ENCODE results near the gene CSF1. TPM values are rescaled to one million over a fixed set of nuclear protein-coding genes. Genes with fewer than 3 reads are reported as not detected.

The CSF1 gene
- polyA plus RNA-seq, 1 donor (not counting 4 experiments of a cell fraction or from before 2014, with no cell fraction given), result 1.8 TPM

DNA sequence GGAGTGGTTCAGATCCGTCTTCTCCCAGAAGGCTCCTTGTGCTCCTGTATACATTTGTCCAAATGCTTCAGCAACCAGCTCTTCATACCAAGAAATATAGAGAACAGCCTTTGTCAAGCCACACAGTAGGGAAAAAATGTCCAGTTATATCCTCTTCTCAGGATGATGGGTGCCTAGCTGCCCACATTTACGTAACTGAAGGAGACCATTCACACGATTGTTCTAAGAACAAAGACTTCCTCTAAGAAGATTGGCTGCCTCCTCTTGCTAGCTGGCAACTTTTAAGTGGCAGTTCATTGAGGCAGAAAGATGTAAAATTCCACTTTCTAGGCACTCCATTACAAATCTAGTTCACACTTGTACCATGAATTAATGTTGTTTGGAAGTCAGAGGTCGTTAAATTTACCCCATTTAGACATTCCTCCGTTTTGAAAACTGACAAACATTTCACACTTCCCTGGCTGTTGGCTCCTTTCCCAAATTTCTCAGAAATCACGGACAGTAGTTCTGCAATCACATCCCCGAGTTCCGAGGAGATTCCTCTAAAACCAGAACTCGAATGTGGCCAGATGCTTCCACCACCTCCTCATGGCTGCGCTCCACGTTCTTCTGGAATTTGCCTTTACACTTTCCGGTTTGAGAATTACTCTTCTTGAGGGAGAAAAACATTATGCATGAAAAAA, 45.6 kb upstream of the CSF1 start:
- H2AFZ ChIP-seq (ENCODE audit: control insufficient read depth, low read length), result no peak overlapping the region
- dilution Hi-C loops (cut with MboI; ENCODE audit: extremely low pct_ligation_motif_present, low sequenced_read_pairs), result no loop called here

DNA sequence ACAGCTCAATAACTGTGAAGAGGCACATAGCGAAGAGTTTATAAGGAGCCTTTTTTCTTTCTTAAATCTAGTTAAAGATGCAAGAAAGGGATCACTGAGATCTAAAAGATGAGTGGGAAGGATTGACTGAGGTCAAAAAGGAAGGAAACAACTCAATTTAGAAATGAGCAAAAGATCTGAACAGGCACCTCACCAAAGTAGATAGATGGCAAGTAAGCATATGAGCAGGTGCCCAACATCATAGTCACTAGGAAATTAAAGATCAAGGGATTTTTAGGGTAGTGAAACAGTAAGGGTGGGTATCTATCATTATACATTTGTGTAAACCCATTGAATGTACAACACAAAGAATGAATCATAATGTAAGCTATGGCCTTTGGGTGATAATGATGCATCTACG, 44.6 kb upstream of the CSF1 start:
- Histone ChIP-seq H3K4me3 (ENCODE audit: control insufficient read depth in 2 of 3, extremely low read depth in 1 of 3, insufficient read depth in 2 of 3, low read depth in 1 of 3, low read length in 3 of 3) (no peak overlapping the region), H4K20me1 (ENCODE audit: control insufficient read depth, extremely low read depth, insufficient read depth, low read length) (no peaks in the 10 kb centered on the region), H3K27me3 (ENCODE audit: control insufficient read depth, extremely low read depth, insufficient read depth, low read length) (no peaks in the 10 kb centered on the region), H3K9me1 (ENCODE audit: control insufficient read depth, extremely low read depth, insufficient read depth, low read length) (no peaks in the 10 kb centered on the region), H3K27ac (ENCODE audit: control insufficient read depth, insufficient read depth, low read length) (no peak overlapping the region), H3K36me3 (ENCODE audit: control insufficient read depth in 2 of 2, extremely low read depth in 1 of 2, insufficient read depth in 2 of 2, low read length in 2 of 2) (no peaks in the 10 kb centered on the region), H3K4me2 (ENCODE audit: control insufficient read depth, extremely low read depth, insufficient read depth, low read depth, low read length) (no peak overlapping the region), H3K9me3 (ENCODE audit: control insufficient read depth, low read depth, low read length) (no peaks in the 10 kb centered on the region), H3K9ac (ENCODE audit: control insufficient read depth, extremely low read depth, insufficient read depth, low read length) (no peak overlapping the region), H2AFZ (ENCODE audit: control insufficient read depth, low read length) (no peak overlapping the region), H3K79me2 (ENCODE audit: control insufficient read depth, insufficient read depth, low read length) (no peaks in the 10 kb centered on the region), H3K4me1 (ENCODE audit: control insufficient read depth, extremely low read depth, insufficient read depth, low read length) (no peaks in the 10 kb centered on the region)
- dilution Hi-C loops (cut with MboI; ENCODE audit: extremely low pct_ligation_motif_present, low sequenced_read_pairs), result no loop called here
- DNase-seq (ENCODE audit: low read depth, low spot score) (no peak), FAIRE-seq (no peak)
- TF ChIP-seq EZH2 (IDR thresholded peaks at IDR 0.05; ENCODE audit: low read length), result no peak
- TF ChIP-seq, protein P1, sequence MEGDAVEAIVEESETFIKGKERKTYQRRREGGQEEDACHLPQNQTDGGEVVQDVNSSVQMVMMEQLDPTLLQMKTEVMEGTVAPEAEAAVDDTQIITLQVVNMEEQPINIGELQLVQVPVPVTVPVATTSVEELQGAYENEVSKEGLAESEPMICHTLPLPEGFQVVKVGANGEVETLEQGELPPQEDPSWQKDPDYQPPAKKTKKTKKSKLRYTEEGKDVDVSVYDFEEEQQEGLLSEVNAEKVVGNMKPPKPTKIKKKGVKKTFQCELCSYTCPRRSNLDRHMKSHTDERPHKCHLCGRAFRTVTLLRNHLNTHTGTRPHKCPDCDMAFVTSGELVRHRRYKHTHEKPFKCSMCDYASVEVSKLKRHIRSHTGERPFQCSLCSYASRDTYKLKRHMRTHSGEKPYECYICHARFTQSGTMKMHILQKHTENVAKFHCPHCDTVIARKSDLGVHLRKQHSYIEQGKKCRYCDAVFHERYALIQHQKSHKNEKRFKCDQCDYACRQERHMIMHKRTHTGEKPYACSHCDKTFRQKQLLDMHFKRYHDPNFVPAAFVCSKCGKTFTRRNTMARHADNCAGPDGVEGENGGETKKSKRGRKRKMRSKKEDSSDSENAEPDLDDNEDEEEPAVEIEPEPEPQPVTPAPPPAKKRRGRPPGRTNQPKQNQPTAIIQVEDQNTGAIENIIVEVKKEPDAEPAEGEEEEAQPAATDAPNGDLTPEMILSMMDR (optimal IDR thresholded peaks at IDR 0.05 in 1 of 3, IDR thresholded peaks at IDR 0.05 in 1 of 3, conservative IDR thresholded peaks at IDR 0.05 in 1 of 3; ENCODE audit: extremely low read depth in 1 of 3, insufficient read depth in 2 of 3, low read length in 3 of 3), result no peak

More for the DNA sequence above, 45.6 kb upstream of the CSF1 start:
- FAIRE-seq (no peak), DNase-seq (ENCODE audit: low read depth, low spot score) (no peak)
- no peaks in the 10 kb centered on the region for H3K27me3 ChIP-seq (ENCODE audit: control insufficient read depth, extremely low read depth, insufficient read depth, low read length)
- TF ChIP-seq, protein P1 (optimal IDR thresholded peaks at IDR 0.05 in 1 of 3, IDR thresholded peaks at IDR 0.05 in 1 of 3, conservative IDR thresholded peaks at IDR 0.05 in 1 of 3; ENCODE audit: extremely low read depth in 1 of 3, insufficient read depth in 2 of 3, low read length in 3 of 3), result no peak
- TF ChIP-seq EZH2 (IDR thresholded peaks at IDR 0.05; ENCODE audit: low read length), result no peak
- H3K79me2 ChIP-seq (ENCODE audit: control insufficient read depth, insufficient read depth, low read length), result no peaks in the 10 kb centered on the region
- H3K27ac ChIP-seq (ENCODE audit: control insufficient read depth, insufficient read depth, low read length), result no peak overlapping the region
- H3K4me2 ChIP-seq (ENCODE audit: control insufficient read depth, extremely low read depth, insufficient read depth, low read depth, low read length), result no peak overlapping the region
- H4K20me1 ChIP-seq (ENCODE audit: control insufficient read depth, extremely low read depth, insufficient read depth, low read length), result no peaks in the 10 kb centered on the region
- no peaks in the 10 kb centered on the region for H3K4me1 ChIP-seq (ENCODE audit: control insufficient read depth, extremely low read depth, insufficient read depth, low read length)
- H3K4me3 ChIP-seq (ENCODE audit: control insufficient read depth in 2 of 3, extremely low read depth in 1 of 3, insufficient read depth in 2 of 3, low read depth in 1 of 3, low read length in 3 of 3), result no peak overlapping the region
- no peak overlapping the region for H3K9ac ChIP-seq (ENCODE audit: control insufficient read depth, extremely low read depth, insufficient read depth, low read length)
- no peaks in the 10 kb centered on the region for H3K9me1 ChIP-seq (ENCODE audit: control insufficient read depth, extremely low read depth, insufficient read depth, low read length)
- H3K9me3 ChIP-seq (ENCODE audit: control insufficient read depth, low read depth, low read length), result no peaks in the 10 kb centered on the region
- H3K36me3 ChIP-seq (ENCODE audit: control insufficient read depth in 2 of 2, extremely low read depth in 1 of 2, insufficient read depth in 2 of 2, low read length in 2 of 2), result no peaks in the 10 kb centered on the region

All from keratinocyte (primary cell).